ENCODE results near the gene SOX18. TPM values are rescaled to one million over a fixed set of nuclear protein-coding genes. Genes with fewer than 3 reads are reported as not detected.

The SOX18 gene
- total and polyA plus RNA-seq, 2 of the 13 experiments (the other 11 are each of a cell fraction or from before 2014, with no cell fraction given), result 1.6 to 1.9 TPM

GRCh38 chr20:64053841-64054661, 4.6 kb upstream of the SOX18 start (continued):
- TF ChIP-seq ZNF142 (CRISPR knock-in tag; IDR thresholded peaks at IDR 0.05) (peak; percentile 90), TRAFD1 (CRISPR knock-in tag; IDR thresholded peaks at IDR 0.05; ENCODE audit: borderline replicate concordance) (peak; percentile 97), ETV6 (CRISPR knock-in tag; conservative IDR thresholded peaks at IDR 0.05) (no peak; the same call in 1 of the 2 replicates), U2AF1 (optimal IDR thresholded peaks at IDR 0.05; ENCODE audit: low read depth, low read length) (no peak), CENPBD1 (CRISPR knock-in tag; IDR thresholded peaks at IDR 0.05; ENCODE audit: borderline replicate concordance, low read depth) (no peak), EED (CRISPR knock-in tag; IDR thresholded peaks at IDR 0.05) (no peak), ZBTB1 (CRISPR knock-in tag; IDR thresholded peaks at IDR 0.05; ENCODE audit: borderline replicate concordance) (0 out of 2 replicates have a peak, but pooled peaks have one; percentile 8), BCL3 (CRISPR knock-in tag; IDR thresholded peaks at IDR 0.05) (peak; percentile 78), HOXA3 (CRISPR knock-in tag; IDR thresholded peaks at IDR 0.05) (peak; percentile 85), HOMEZ (CRISPR knock-in tag; IDR thresholded peaks at IDR 0.05; ENCODE audit: low read depth) (peak; percentile 70), CHD2 (IDR thresholded peaks at IDR 0.05; ENCODE audit: low read depth, low read length) (no peak), TCF7L2 (IDR thresholded peaks at IDR 0.05; ENCODE audit: low read depth, low read length) (no peak)
- TF ChIP-seq, protein P1, sequence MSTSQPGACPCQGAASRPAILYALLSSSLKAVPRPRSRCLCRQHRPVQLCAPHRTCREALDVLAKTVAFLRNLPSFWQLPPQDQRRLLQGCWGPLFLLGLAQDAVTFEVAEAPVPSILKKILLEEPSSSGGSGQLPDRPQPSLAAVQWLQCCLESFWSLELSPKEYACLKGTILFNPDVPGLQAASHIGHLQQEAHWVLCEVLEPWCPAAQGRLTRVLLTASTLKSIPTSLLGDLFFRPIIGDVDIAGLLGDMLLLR (CRISPR knock-in tag; IDR thresholded peaks at IDR 0.05), result peak; percentile 38; the same call in 1 of the 2 replicates

Data from HepG2 (cell line).